Stomach (tissue), 9 donors: Measurements from ENCODE around the gene RBMX2. TPM values are rescaled to one million over a fixed set of nuclear protein-coding genes. Genes with fewer than 3 reads are reported as not detected.
"Not testable (repeated sequence)": the region's sequence is repeated elsewhere in the genome, so short reads cannot be mapped to it uniquely, and the experiment has no call there.

Source experiments
- DNase-seq, 2 donors: peaks; one replicate each; pipeline versions ENCODE4 v3.0.0 to v3.0.0-alpha.2; 2013 to 2019
- H3K27ac ChIP-seq, 5 donors: fragments of 200-600 bp in 4 of 5; sonication (generic) in 4 of 5; one replicate each; pipeline ENCODE4 v1.5.1; 2013 to 2019; ENCODE audit warnings: mild to moderate bottlenecking in 1 of 5, moderate library complexity in 1 of 5
- H3K27me3 ChIP-seq, 3 donors: fragments of 200-600 bp; sonication (generic); one replicate each; pipeline ENCODE4 v1.5.1; 2017 to 2019; ENCODE audit warnings: mixed run types in 1 of 3
- H3K36me3 ChIP-seq, 4 donors: fragments of 200-600 bp; sonication (generic); 1 replicate in 3 of 4; 2 replicates in 1 of 4; pipeline ENCODE4 v1.5.1; 2016 to 2019
- H3K4me1 ChIP-seq, 4 donors: fragments of 200-600 bp; sonication (generic); one replicate each; pipeline ENCODE4 v1.5.1; 2016 to 2019
- H3K4me3 ChIP-seq, 4 donors: fragments of 200-600 bp; sonication (generic) in 3 of 4; one replicate each; pipeline ENCODE4 v1.5.1; 2016 to 2019; ENCODE audit warnings: mild to moderate bottlenecking in 1 of 4
- H3K9me3 ChIP-seq, 4 donors: fragments of 200-600 bp; sonication (generic); one replicate each; pipeline ENCODE4 v1.5.1; 2016 to 2019
- EP300 ChIP-seq: sonication (generic); formaldehyde crosslinking; IDR thresholded peaks from one replicate; pipeline ENCODE4 v1.6.1; 2017; ENCODE audit warnings: antibody characterized with exemption
- POLR2A ChIP-seq, 4 donors: fragments of 450-650 bp; IDR thresholded peaks; one replicate each; pipeline ENCODE4 v1.6.1; 2016; ENCODE audit warnings: antibody characterized with exemption in 4 of 4, control low read depth in 2 of 4, mild to moderate bottlenecking in 1 of 4, moderate library complexity in 1 of 4
- POLR2AphosphoS5 ChIP-seq, 3 donors: sonication (generic); formaldehyde crosslinking; IDR thresholded peaks; one replicate each; pipeline ENCODE4 v1.6.1; 2016; ENCODE audit warnings: antibody characterized with exemption in 3 of 3
- WGBS, 5 donors: extraction: QIAGEN DNeasy Blood & Tissue Kit in 3 of 5; methylation state at CpG; one replicate each; pipeline versions ENCODE4 v1.1.5 to v1.1.7; 2013 to 2018; 5-methylcytosine and 5-hydroxymethylcytosine counted together
- intact Hi-C: fragments of 100-400 bp; cut with DNase I; formaldehyde crosslinking; loops from one replicate; pipeline ENCODE4 v1.15.1; 2023; ENCODE audit warnings: low total_unique reads
- polyA plus RNA-seq, 3 donors: library from polyadenylated mRNA; stranded (reverse); fragments of 200-250 nt; gene quantifications; one replicate each; pipeline ENCODE4 v1.2.3, GENCODE V29; 2013
- total RNA-seq, 5 donors: library from RNA; depleted of rRNA; stranded (reverse); fragments of >200 nt; gene quantifications; one replicate each; pipeline versions ENCODE4 v1.1.0 to v1.2.3, GENCODE V29; 2014 to 2016
- TF ChIP-seq, protein P1 (sequence below), 7 experiments: fragments of 450-650 bp in 4 of 7; fragments of 200-600 bp in 3 of 7; sonication (generic) in 3 of 7; IDR thresholded peaks; one replicate each; pipeline ENCODE4 v1.5.1; 2016 to 2019; ENCODE audit warnings: antibody characterized with exemption in 7 of 7, control low read depth in 2 of 7, mild to moderate bottlenecking in 1 of 7
- donor health status: healthy with polysubstance abuse.
- donor health status: Bipolar disorder and iron deficiency.
- donor health status: healthy.

RBMX2 gene
- total and polyA plus RNA-seq, 8 donors: 4.5 to 131 (median 25.3) TPM; not detected in 1

DNA sequence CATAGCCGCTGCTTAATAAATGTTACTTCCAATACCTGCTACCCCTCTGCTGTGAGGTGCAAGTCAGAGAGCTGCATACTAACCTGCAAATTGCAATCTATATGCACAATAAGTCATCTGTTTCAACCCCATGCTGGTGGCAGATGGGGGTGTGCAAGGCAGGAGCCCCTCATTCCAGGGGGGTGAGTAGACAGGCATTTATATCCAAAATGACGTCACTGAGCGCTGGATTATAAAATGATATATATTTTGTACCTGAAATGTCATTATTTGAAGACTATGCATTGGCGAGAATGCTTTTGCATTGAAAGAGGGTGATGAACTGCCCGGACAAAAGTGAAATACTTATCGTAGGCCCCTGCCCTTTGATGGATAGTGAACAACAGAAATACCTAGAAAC, 24.7 kb downstream of the RBMX2 start:
- Histone ChIP-seq H3K36me3 (no peaks in the 10 kb centered on the region), H3K27me3 (no peaks in the 10 kb centered on the region), H3K9me3 (peaks cover 0 to 9% (median 0%) of the 10 kb centered on the region in 4 donors), H3K27ac (no peak overlapping the region), H3K4me1 (no peaks in the 10 kb centered on the region), H3K4me3 (no peak overlapping the region)
- intact Hi-C loops: no loop called here
- no peak for TF ChIP-seq POLR2A (IDR thresholded peaks at IDR 0.05)
- 83 to 92% (median 87%) methylated on average over 5 to 6 of the region's 6 CpGs for WGBS, 5 donors
- DNase-seq: no peak

DNA sequence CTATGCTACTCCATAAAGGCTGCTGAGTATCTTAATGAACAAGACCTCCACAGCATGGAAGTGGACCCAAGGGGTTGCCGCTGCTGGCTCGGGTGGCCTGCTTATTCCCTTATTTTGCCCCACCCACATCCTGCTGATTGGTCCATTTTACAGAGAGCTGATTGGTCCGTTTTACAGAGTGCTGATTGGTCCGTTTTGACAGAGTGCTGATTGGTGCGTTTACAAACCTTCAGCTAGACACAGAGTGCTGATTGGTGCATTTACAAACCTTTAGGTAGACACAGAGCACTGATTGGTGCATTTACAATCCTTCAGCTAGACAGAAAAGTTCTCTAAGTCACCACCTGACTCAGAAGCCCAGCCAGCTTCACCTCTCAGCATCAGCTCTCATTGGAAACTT, 27.4 kb downstream of the RBMX2 start:
- WGBS, 5 donors: 61 to 84% (median 79%) methylated on average over 5 of the region's 5 CpGs
- intact Hi-C loops, H3K27me3 ChIP-seq, DNase-seq, H3K9me3 ChIP-seq, H3K4me1 ChIP-seq, H3K36me3 ChIP-seq, H3K27ac ChIP-seq, H3K4me3 ChIP-seq: not testable (repeated sequence)

DNA sequence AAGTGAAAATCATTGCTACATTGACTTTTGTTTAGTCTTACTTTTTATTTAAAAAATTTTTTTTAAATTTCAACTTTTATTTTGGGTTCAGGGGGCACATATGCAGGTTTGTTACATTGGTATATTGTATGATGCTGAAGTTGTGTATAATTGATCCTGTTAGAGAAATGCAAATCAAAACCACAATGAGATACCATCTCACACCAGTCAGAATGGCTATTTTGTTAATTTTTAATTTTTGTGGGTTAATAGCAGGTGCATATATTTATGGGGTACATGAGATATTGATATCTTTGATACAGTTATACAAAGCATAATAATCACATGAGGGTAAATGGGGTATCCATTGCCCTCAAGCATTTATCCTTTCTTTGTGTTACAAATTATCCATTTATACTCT, 34.1 kb downstream of the RBMX2 start:
- no peaks in the 10 kb centered on the region for H3K27me3 ChIP-seq
- no peaks in the 10 kb centered on the region for H3K36me3 ChIP-seq
- no peak overlapping the region for H3K4me3 ChIP-seq
- DNase-seq: no peak
- TF ChIP-seq POLR2A (IDR thresholded peaks at IDR 0.05) (no peak), EP300 (no peak), POLR2AphosphoS5 (IDR thresholded peaks at IDR 0.05) (no peak)
- TF ChIP-seq, protein P1, sequence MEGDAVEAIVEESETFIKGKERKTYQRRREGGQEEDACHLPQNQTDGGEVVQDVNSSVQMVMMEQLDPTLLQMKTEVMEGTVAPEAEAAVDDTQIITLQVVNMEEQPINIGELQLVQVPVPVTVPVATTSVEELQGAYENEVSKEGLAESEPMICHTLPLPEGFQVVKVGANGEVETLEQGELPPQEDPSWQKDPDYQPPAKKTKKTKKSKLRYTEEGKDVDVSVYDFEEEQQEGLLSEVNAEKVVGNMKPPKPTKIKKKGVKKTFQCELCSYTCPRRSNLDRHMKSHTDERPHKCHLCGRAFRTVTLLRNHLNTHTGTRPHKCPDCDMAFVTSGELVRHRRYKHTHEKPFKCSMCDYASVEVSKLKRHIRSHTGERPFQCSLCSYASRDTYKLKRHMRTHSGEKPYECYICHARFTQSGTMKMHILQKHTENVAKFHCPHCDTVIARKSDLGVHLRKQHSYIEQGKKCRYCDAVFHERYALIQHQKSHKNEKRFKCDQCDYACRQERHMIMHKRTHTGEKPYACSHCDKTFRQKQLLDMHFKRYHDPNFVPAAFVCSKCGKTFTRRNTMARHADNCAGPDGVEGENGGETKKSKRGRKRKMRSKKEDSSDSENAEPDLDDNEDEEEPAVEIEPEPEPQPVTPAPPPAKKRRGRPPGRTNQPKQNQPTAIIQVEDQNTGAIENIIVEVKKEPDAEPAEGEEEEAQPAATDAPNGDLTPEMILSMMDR (IDR thresholded peaks at IDR 0.05): no peak
- peaks cover 0 to 31% (median 11%) of the 10 kb centered on the region in 4 donors for H3K9me3 ChIP-seq
- H3K27ac ChIP-seq: no peak overlapping the region
- H3K4me1 ChIP-seq: no peaks in the 10 kb centered on the region
- intact Hi-C loops: no loop called here

DNA sequence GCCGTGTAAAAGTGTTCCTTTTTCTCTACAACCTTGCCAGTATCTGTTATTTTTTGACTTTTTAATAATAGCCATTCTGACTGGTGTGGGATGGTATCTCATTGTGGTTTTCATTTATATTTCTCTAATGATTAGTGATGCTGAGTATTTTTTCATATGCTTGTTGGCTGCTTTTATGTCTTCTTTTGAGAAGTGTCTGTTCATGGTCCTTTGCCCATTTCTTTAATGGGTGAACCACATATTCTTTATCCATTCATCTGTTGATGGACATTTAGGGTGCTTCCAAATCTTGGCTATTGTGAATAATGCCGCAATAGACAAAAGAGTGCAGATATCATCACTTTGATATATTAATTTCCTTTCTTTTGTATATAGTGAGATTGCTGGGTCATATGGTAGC, 36.2 kb downstream of the RBMX2 start:
- DNase-seq, intact Hi-C loops, H3K4me1 ChIP-seq, H3K27me3 ChIP-seq, H3K36me3 ChIP-seq, H3K27ac ChIP-seq, H3K4me3 ChIP-seq: not testable (repeated sequence)
- H3K9me3 ChIP-seq: peaks cover 0 to 35% (median 11%) of the 10 kb centered on the region in 4 donors
- WGBS, 5 donors: 25 to 94% (median 87%) methylated on average over 2 of the region's 2 CpGs

DNA sequence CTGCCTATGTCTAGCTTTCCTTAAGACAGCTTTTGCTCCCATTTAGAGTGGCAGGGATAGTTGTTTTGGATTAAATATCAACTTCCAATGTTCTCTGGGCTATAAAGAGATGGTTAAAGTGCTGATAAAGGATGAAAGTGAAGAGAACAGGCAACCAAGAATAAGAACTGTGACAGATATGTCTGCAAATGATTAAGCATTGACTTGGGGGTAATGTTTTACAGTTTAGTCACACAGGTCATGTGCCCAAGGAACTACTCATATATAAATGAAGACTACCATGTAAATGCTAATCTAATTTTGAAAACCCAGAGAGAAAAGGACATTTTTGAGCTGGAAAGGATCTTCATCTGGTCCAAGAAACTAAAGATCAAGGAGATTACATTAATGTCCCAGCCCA, 42.1 kb downstream of the RBMX2 start:
- intact Hi-C loops: no loop called here
- H3K27ac ChIP-seq: no peak overlapping the region
- peaks cover 0 to 23% (median 5%) of the 10 kb centered on the region in 4 donors for H3K9me3 ChIP-seq
- no peaks in the 10 kb centered on the region for H3K4me1 ChIP-seq
- no peaks in the 10 kb centered on the region for H3K36me3 ChIP-seq
- no peak overlapping the region for H3K4me3 ChIP-seq
- H3K27me3 ChIP-seq: no peaks in the 10 kb centered on the region
- TF ChIP-seq POLR2AphosphoS5 (IDR thresholded peaks at IDR 0.05): no peak
- no peak for TF ChIP-seq EP300
- DNase-seq: no peak

DNA sequence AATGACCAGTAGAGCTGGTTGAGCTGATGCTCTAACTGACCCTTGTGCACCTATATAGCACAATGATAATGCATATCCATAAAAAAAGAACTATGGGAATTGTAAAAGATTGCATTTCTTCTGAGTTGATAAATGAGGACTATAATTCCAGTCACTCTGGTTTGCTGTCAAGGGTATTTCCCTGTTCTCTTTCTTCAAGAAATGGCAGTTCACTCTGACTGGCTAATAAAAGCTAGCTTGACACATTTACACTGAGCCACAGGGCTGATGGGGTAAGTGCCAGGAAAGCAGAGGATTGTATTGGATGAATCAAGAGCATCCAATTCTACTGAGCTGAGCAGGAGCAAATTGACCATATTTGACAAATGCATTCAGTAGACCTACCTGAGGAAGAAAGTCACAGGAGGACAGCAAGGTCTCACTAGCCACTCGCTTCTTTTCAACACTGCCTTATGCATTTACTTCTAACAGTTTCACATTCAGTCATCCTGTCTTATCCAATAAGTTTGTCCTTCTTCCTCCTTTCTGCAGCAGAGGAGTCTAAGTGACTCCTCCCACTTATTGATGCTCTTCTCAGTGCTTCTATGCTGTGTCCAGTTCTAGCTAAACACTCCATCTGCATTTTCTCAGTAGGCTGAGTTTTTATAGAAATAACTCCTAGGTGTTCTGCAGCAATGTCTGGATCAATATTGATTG, 43.0 kb downstream of the RBMX2 start:
- no peaks in the 10 kb centered on the region for H3K27me3 ChIP-seq
- peaks cover 0 to 14% (median under 1%) of the 10 kb centered on the region in 4 donors for H3K9me3 ChIP-seq
- H3K4me3 ChIP-seq: no peak overlapping the region
- H3K27ac ChIP-seq: no peak overlapping the region
- no peak for DNase-seq
- no peaks in the 10 kb centered on the region for H3K4me1 ChIP-seq
- TF ChIP-seq POLR2AphosphoS5 (IDR thresholded peaks at IDR 0.05) (no peak), POLR2A (IDR thresholded peaks at IDR 0.05) (no peak), EP300 (no peak)
- TF ChIP-seq, protein P1 (IDR thresholded peaks at IDR 0.05): no peak
- intact Hi-C loops: no loop called here
- 80 to 100% (median 86%) methylated on average over 1 of the region's 1 CpG for WGBS, 5 donors
- H3K36me3 ChIP-seq: no peaks in the 10 kb centered on the region
